ENCODE data around the gene L1CAM. TPM values are rescaled to one million over a fixed set of nuclear protein-coding genes. Genes with fewer than 3 reads are reported as not detected.

L1CAM gene
- total RNA-seq, 1 experiment from 2014 or later: 0.64 TPM

GRCh38 chrX:153934762-153935325, 48.9 kb upstream of the L1CAM start, which contains the start of gene NAA10:
Gene NAA10 (minus strand): TSS chrX:153935037. CDS start chrX:153934904, 133 bp downstream.
- no peak for TF ChIP-seq CTCF (conservative IDR thresholded peaks at IDR 0.05; ENCODE audit: low read depth, low read length)
- no peak for TF ChIP-seq EZH2 (IDR thresholded peaks at IDR 0.05; ENCODE audit: borderline replicate concordance, low read depth, low read length, poor library complexity, severe bottlenecking)
- Histone ChIP-seq H3K36me3 (ENCODE audit: insufficient read depth, low read length, poor library complexity, severe bottlenecking) (no peaks in the 10 kb centered on the region), H3K4me1 (ENCODE audit: insufficient read depth, low read length, poor library complexity, severe bottlenecking) (no peaks in the 10 kb centered on the region), H3K27me3 (replicated peaks; ENCODE audit: insufficient read depth, low read depth, low read length, poor library complexity) (no peaks in the 10 kb centered on the region), H3K27ac (ENCODE audit: low read depth, low read length, poor library complexity, severe bottlenecking) (peak within 1 kb of the TSS; percentile 76), H3K4me3 (ENCODE audit: low read depth, low read length, poor library complexity, severe bottlenecking) (peak within 1 kb of the TSS; percentile 60), H3K9me3 (ENCODE audit: low read depth, low read length, poor library complexity, severe bottlenecking) (no peaks in the 10 kb centered on the region)
- DNase-seq (ENCODE audit: low spot score): peak; percentile 73
- ChIA-PET CTCF (no interaction called here), POLR2A (ENCODE audit: low non-redundant PET) (interaction anchor here (0.6 kb wide), 1 partner anchor 163 kb away, joined by 3 read pairs; the partner anchor contains the start of gene MECP2)
- intact Hi-C loops (cut with micrococcal nuclease; ENCODE audit: unreplicated experiment): no loop called here
- no TSS peak for BruUV-seq (replicated peaks)

GRCh38 chrX:153934148-153934761, 48.3 kb upstream of the L1CAM start:
- CTCF ChIA-PET: no interaction called here
- peak overlapping the region; percentile 60 for H3K4me3 ChIP-seq (ENCODE audit: low read depth, low read length, poor library complexity, severe bottlenecking)
- no peaks in the 10 kb centered on the region for H3K27me3 ChIP-seq (replicated peaks; ENCODE audit: insufficient read depth, low read depth, low read length, poor library complexity)
- TF ChIP-seq CTCF (conservative IDR thresholded peaks at IDR 0.05; ENCODE audit: low read depth, low read length): no peak
- no peak for TF ChIP-seq EZH2 (IDR thresholded peaks at IDR 0.05; ENCODE audit: borderline replicate concordance, low read depth, low read length, poor library complexity, severe bottlenecking)
- POLR2A ChIA-PET (ENCODE audit: low non-redundant PET): interaction anchor here (0.6 kb wide), 1 partner anchor 163 kb away, joined by 3 read pairs; the partner anchor contains the start of gene MECP2
- no peaks in the 10 kb centered on the region for H3K36me3 ChIP-seq (ENCODE audit: insufficient read depth, low read length, poor library complexity, severe bottlenecking)
- intact Hi-C loops (cut with micrococcal nuclease; ENCODE audit: unreplicated experiment): no loop called here
- no peak for DNase-seq (ENCODE audit: low spot score)
- BruUV-seq (replicated peaks): no TSS peak
- H3K9me3 ChIP-seq (ENCODE audit: low read depth, low read length, poor library complexity, severe bottlenecking): no peaks in the 10 kb centered on the region
- no peaks in the 10 kb centered on the region for H3K4me1 ChIP-seq (ENCODE audit: insufficient read depth, low read length, poor library complexity, severe bottlenecking)
- peak overlapping the region; percentile 76 for H3K27ac ChIP-seq (ENCODE audit: low read depth, low read length, poor library complexity, severe bottlenecking)

- intact Hi-C loops (cut with micrococcal nuclease; ENCODE audit: unreplicated experiment): no loop called here
- H3K27ac ChIP-seq (ENCODE audit: low read depth, low read length, poor library complexity, severe bottlenecking): no peak overlapping the region
- TF ChIP-seq EZH2 (IDR thresholded peaks at IDR 0.05; ENCODE audit: borderline replicate concordance, low read depth, low read length, poor library complexity, severe bottlenecking): no peak
- no peak for TF ChIP-seq CTCF (conservative IDR thresholded peaks at IDR 0.05; ENCODE audit: low read depth, low read length)
- no peak for DNase-seq (ENCODE audit: low spot score)
- ChIA-PET CTCF (no interaction called here), POLR2A (ENCODE audit: low non-redundant PET) (no interaction called here)
- BruUV-seq (replicated peaks): TSS peak; percentile 43
- no peaks in the 10 kb centered on the region for H3K36me3 ChIP-seq (ENCODE audit: insufficient read depth, low read length, poor library complexity, severe bottlenecking)
- peak overlapping the region; percentile 60 for H3K4me3 ChIP-seq (ENCODE audit: low read depth, low read length, poor library complexity, severe bottlenecking)
- H3K4me1 ChIP-seq (ENCODE audit: insufficient read depth, low read length, poor library complexity, severe bottlenecking): no peaks in the 10 kb centered on the region
- no peaks in the 10 kb centered on the region for H3K9me3 ChIP-seq (ENCODE audit: low read depth, low read length, poor library complexity, severe bottlenecking)
- no peaks in the 10 kb centered on the region for H3K27me3 ChIP-seq (replicated peaks; ENCODE audit: insufficient read depth, low read depth, low read length, poor library complexity)
These were observed 47.8 kb upstream of the L1CAM start for GRCh38 chrX:153933748-153934147.

All from A673 (cell line).